ENCODE measurements around the gene TRPV6. TPM values are rescaled to one million over a fixed set of nuclear protein-coding genes. Genes with fewer than 3 reads are reported as not detected.

The TRPV6 gene
- total RNA-seq, 3 donors from 2014 or later (not counting 1 experiment from before 2014, with no cell fraction given) = not detected

DNA sequence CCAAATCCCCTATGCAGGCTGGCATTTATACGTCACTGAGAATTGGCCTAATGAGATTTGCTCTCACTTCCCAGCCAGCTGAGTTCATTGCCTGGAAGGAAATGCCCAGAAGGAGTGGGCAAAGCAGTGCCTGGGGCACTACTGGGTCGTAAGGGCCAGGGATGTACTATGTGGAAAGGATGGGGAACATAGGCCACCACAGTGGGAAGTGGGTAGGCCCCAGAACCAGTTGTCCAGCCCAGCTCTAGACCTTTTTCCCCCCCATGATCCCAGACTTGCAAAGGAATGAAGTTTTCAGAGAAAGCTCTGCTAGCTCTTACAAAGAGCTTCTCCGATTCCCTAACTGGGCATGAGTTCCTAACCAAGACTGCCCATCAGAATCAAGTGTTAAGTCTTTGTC lies 34.1 kb upstream of the TRPV6 start:
- Mint-ChIP-seq H3K4me1 (no peaks in the 10 kb centered on the region), H3K27ac (no peak overlapping the region), H3K36me3 (no peaks in the 10 kb centered on the region), H3K27me3 (ENCODE audit: low read depth in 2 of 2) (peaks cover 13 to 29% of the 10 kb centered on the region in 2 donors), H3K9me3 (no peaks in the 10 kb centered on the region), H3K4me3 (no peak overlapping the region)
- ATAC-seq = no peak
- Histone ChIP-seq H3K27me3 (ENCODE audit: control insufficient read depth, insufficient read depth, low read length) (no peaks in the 10 kb centered on the region), H3K9me3 (ENCODE audit: control insufficient read depth, insufficient read depth, low read length) (no peaks in the 10 kb centered on the region), H3K36me3 (ENCODE audit: control insufficient read depth, insufficient read depth, low read length) (no peaks in the 10 kb centered on the region), H3K27ac (ENCODE audit: low read length) (no peak overlapping the region), H3K4me3 (ENCODE audit: low read length) (no peak overlapping the region), H3K4me1 (ENCODE audit: control insufficient read depth, insufficient read depth, low read length) (no peaks in the 10 kb centered on the region)
- no peak for DNase-seq
- TF ChIP-seq, protein P1, sequence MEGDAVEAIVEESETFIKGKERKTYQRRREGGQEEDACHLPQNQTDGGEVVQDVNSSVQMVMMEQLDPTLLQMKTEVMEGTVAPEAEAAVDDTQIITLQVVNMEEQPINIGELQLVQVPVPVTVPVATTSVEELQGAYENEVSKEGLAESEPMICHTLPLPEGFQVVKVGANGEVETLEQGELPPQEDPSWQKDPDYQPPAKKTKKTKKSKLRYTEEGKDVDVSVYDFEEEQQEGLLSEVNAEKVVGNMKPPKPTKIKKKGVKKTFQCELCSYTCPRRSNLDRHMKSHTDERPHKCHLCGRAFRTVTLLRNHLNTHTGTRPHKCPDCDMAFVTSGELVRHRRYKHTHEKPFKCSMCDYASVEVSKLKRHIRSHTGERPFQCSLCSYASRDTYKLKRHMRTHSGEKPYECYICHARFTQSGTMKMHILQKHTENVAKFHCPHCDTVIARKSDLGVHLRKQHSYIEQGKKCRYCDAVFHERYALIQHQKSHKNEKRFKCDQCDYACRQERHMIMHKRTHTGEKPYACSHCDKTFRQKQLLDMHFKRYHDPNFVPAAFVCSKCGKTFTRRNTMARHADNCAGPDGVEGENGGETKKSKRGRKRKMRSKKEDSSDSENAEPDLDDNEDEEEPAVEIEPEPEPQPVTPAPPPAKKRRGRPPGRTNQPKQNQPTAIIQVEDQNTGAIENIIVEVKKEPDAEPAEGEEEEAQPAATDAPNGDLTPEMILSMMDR (IDR thresholded peaks at IDR 0.05) = no peak
- 94% methylated on average over 3 of the region's 3 CpGs for WGBS (ENCODE audit: insufficient coverage)
- intact Hi-C loops (cut with micrococcal nuclease) = no loop called here

DNA sequence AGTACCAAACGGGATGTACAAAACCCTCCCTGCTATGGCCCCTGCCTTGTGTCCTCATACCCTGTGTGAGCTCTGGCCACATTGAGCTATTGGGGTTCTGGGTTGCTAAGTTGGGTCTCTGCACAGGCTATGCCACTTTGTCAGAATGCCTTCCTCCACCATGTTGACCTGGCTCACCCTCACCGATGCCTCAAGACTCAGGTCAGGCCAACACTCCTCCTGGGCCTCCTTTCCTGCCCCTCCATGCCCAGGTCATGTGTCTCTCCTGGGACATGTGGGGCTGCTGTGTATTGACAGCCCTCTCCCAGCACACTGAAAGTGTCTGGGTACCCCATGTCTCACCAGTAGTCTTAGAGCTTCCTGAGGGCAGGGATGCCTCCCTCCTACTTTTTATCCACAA lies 33.4 kb upstream of the TRPV6 start:
- Mint-ChIP-seq H3K27ac (no peak overlapping the region), H3K4me3 (no peak overlapping the region), H3K4me1 (no peaks in the 10 kb centered on the region), H3K36me3 (no peaks in the 10 kb centered on the region), H3K27me3 (ENCODE audit: low read depth in 2 of 2) (peaks cover 18 to 33% of the 10 kb centered on the region in 2 donors), H3K9me3 (no peaks in the 10 kb centered on the region)
- no peak overlapping the region for H3K27ac ChIP-seq (ENCODE audit: low read length)
- no peaks in the 10 kb centered on the region for H3K9me3 ChIP-seq (ENCODE audit: control insufficient read depth, insufficient read depth, low read length)
- WGBS (ENCODE audit: insufficient coverage) = 92% methylated on average over 2 of the region's 2 CpGs
- H3K4me1 ChIP-seq (ENCODE audit: control insufficient read depth, insufficient read depth, low read length) = no peaks in the 10 kb centered on the region
- DNase-seq (no peak), ATAC-seq (no peak)
- no peaks in the 10 kb centered on the region for H3K27me3 ChIP-seq (ENCODE audit: control insufficient read depth, insufficient read depth, low read length)
- H3K4me3 ChIP-seq (ENCODE audit: low read length) = no peak overlapping the region
- intact Hi-C loops (cut with micrococcal nuclease) = no loop called here
- no peaks in the 10 kb centered on the region for H3K36me3 ChIP-seq (ENCODE audit: control insufficient read depth, insufficient read depth, low read length)
- TF ChIP-seq, protein P1 (IDR thresholded peaks at IDR 0.05) = no peak

DNA sequence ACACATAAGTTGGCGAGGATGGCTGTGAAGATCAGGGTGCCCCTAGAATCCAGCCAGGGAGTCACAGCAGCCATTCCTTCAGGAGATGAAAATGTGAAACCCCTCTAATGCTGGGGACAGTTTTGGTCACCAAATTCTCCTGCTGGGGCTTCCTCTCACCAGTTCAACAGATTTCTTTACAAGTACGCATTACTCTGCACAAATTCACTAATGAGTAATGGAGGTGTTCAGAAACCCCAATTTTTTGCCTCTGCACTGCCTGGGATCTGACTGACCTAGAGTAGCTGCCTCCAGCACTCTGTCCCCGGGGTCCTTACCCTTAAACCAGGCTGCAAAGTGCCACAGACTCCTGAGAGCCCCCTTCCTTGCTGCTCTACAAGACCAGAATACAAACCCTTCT lies 31.9 kb upstream of the TRPV6 start:
- H3K27ac ChIP-seq (ENCODE audit: low read length) = no peak overlapping the region
- WGBS (ENCODE audit: insufficient coverage) = 78% methylated on average over 3 of the region's 3 CpGs

DNA sequence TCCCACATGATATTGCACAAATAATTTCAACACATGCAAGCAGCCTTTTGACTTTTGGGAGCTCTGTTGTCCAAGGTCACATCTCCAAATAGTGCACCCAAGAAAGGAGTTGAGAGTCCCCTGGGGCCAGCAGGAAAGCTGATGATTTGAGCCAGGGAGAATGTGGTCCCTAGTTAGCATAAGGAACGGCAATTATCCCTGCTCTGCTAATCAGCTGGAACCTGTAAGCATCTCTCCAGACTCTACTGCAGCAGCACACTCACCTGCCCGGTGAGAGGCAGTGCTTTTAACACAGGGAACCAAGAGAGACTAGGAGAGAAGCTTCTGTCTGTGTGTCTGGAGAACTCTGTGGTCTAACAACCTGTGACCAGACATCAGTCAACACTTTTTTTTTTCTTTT lies 31.0 kb upstream of the TRPV6 start:
- Mint-ChIP-seq H3K4me3 (no peak overlapping the region), H3K4me1 (no peaks in the 10 kb centered on the region), H3K27ac (no peak overlapping the region), H3K36me3 (no peaks in the 10 kb centered on the region), H3K27me3 (ENCODE audit: low read depth in 2 of 2) (peaks cover 20 to 38% of the 10 kb centered on the region in 2 donors), H3K9me3 (no peaks in the 10 kb centered on the region)
- ATAC-seq (no peak), DNase-seq (no peak)
- no peaks in the 10 kb centered on the region for H3K36me3 ChIP-seq (ENCODE audit: control insufficient read depth, insufficient read depth, low read length)
- no peaks in the 10 kb centered on the region for H3K27me3 ChIP-seq (ENCODE audit: control insufficient read depth, insufficient read depth, low read length)
- no peaks in the 10 kb centered on the region for H3K9me3 ChIP-seq (ENCODE audit: control insufficient read depth, insufficient read depth, low read length)
- H3K4me3 ChIP-seq (ENCODE audit: low read length) = no peak overlapping the region
- H3K4me1 ChIP-seq (ENCODE audit: control insufficient read depth, insufficient read depth, low read length) = no peaks in the 10 kb centered on the region
- TF ChIP-seq, protein P1 (IDR thresholded peaks at IDR 0.05) = no peak
- no peak overlapping the region for H3K27ac ChIP-seq (ENCODE audit: low read length)
- 61% methylated on average over 2 of the region's 2 CpGs for WGBS (ENCODE audit: insufficient coverage)
- intact Hi-C loops (cut with micrococcal nuclease) = no loop called here

More for the DNA sequence above, 31.9 kb upstream of the TRPV6 start:
- no peak for DNase-seq
- Mint-ChIP-seq H3K36me3 (no peaks in the 10 kb centered on the region), H3K4me3 (no peak overlapping the region), H3K9me3 (no peaks in the 10 kb centered on the region), H3K4me1 (no peaks in the 10 kb centered on the region), H3K27me3 (ENCODE audit: low read depth in 2 of 2) (peaks cover 19 to 38% of the 10 kb centered on the region in 2 donors), H3K27ac (no peak overlapping the region)
- intact Hi-C loops (cut with micrococcal nuclease) = no loop called here
- Histone ChIP-seq H3K9me3 (ENCODE audit: control insufficient read depth, insufficient read depth, low read length) (no peaks in the 10 kb centered on the region), H3K4me3 (ENCODE audit: low read length) (no peak overlapping the region), H3K36me3 (ENCODE audit: control insufficient read depth, insufficient read depth, low read length) (no peaks in the 10 kb centered on the region), H3K4me1 (ENCODE audit: control insufficient read depth, insufficient read depth, low read length) (no peaks in the 10 kb centered on the region), H3K27me3 (ENCODE audit: control insufficient read depth, insufficient read depth, low read length) (no peaks in the 10 kb centered on the region)
- ATAC-seq = no peak
- TF ChIP-seq, protein P1 (IDR thresholded peaks at IDR 0.05) = no peak

All from natural killer cell (primary cell).